DND-41 (cell line): ENCODE data around the gene FOXF2.

ENCODE experiments used
- ATAC-seq: fragments of 200-7000 bp; cut with Tn5 transposase; 3 replicates; pipeline ENCODE4 v1.9.1; 2021; ENCODE audit warnings: low read depth; ENCODE audit not compliant: insufficient read depth
- DNase-seq: peaks from one replicate; pipeline ENCODE4 v3.0.0-alpha.2; 2020
- H2AFZ ChIP-seq: 2 replicates; pipeline ENCODE4 v1.6.0; 2012; ENCODE audit warnings: low read depth, low read length
- H3K27ac ChIP-seq: 2 replicates; pipeline ENCODE4 v1.5.1; 2012; ENCODE audit warnings: low read length, inconsistent platforms
- H3K27me3 ChIP-seq: fragments of 200-600 bp; sonication (generic); 2 replicates; pipeline ENCODE4 v1.6.0; 2012; ENCODE audit warnings: low read length, mild to moderate bottlenecking, inconsistent platforms; ENCODE audit not compliant: insufficient read depth, poor library complexity
- H3K36me3 ChIP-seq: 2 replicates; pipeline ENCODE4 v1.5.1; 2012; ENCODE audit warnings: low read length, inconsistent platforms; ENCODE audit not compliant: insufficient read depth
- H3K4me1 ChIP-seq: 2 replicates; pipeline ENCODE4 v1.5.1; 2012; ENCODE audit warnings: mild to moderate bottlenecking, low read length; ENCODE audit not compliant: insufficient read depth
- H3K4me2 ChIP-seq: 2 replicates; pipeline ENCODE4 v1.6.0; 2012; ENCODE audit warnings: mild to moderate bottlenecking, moderate library complexity, low read length, inconsistent platforms; ENCODE audit not compliant: insufficient read depth
- H3K4me3 ChIP-seq, 2 experiments: fragments of 200-600 bp in 1 of 2; shearing (Covaris generic) in 1 of 2; 2 replicates each; pipeline ENCODE4 v1.5.1; 2012 to 2016; ENCODE audit warnings: inconsistent platforms in 2 of 2, low read length in 2 of 2, mild to moderate bottlenecking in 2 of 2, low read depth in 1 of 2, moderate library complexity in 1 of 2
- H3K79me2 ChIP-seq: 2 replicates; pipeline ENCODE4 v1.6.0; 2012; ENCODE audit warnings: low read length, inconsistent platforms; ENCODE audit not compliant: insufficient read depth
- H3K9ac ChIP-seq: 2 replicates; pipeline ENCODE4 v1.6.0; 2012; ENCODE audit warnings: low read depth, mild to moderate bottlenecking, inconsistent platforms, low read length, moderate library complexity
- H3K9me3 ChIP-seq: 2 replicates; pipeline ENCODE4 v1.5.1; 2012; ENCODE audit warnings: low read length, moderate library complexity, mild to moderate bottlenecking, inconsistent platforms; ENCODE audit not compliant: insufficient read depth, severe bottlenecking
- H4K20me1 ChIP-seq: 2 replicates; pipeline ENCODE4 v1.6.0; 2012; ENCODE audit warnings: low read length; ENCODE audit not compliant: insufficient read depth
- EZH2 ChIP-seq: IDR thresholded peaks from 3 replicates; pipeline ENCODE4 v1.6.1; 2012; ENCODE audit warnings: borderline replicate concordance, low read depth, mild to moderate bottlenecking, moderate library complexity, low read length, inconsistent platforms; ENCODE audit not compliant: severe bottlenecking
- TF ChIP-seq, protein P1 (sequence below): IDR thresholded peaks from 2 replicates; pipeline ENCODE4 v1.5.1; 2012; ENCODE audit warnings: borderline replicate concordance, low read length, moderate library complexity, mild to moderate bottlenecking; ENCODE audit not compliant: poor library complexity, severe bottlenecking; ENCODE audit errors: extremely low read depth

The FOXF2 gene

DNA sequence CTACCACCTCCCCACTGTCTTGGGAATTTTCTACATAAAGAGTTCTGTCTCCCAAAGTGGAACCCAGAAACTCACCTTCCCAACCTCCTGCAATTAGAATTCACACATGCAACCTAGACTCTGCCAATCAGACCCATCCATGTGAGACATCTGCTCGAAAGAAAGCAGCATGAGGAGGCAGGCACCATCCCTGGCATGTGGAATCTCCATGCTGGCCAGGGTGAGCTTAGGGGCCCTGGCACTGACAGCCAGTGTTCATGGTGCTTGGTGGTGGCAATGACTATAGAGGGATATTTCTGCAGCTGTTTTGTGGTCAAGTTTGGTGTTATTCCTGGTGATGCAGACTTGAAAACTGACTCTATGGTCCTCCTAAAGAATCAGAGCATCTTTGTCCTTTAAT, 17.4 kb upstream of the FOXF2 start:
- DNase-seq (no peak), ATAC-seq (no peak)
- no peak overlapping the region for H3K4me3 ChIP-seq
- H3K9ac ChIP-seq: no peak overlapping the region
- H4K20me1 ChIP-seq: 0 out of 2 replicates have a peak, but pooled peaks cover 2% of the 10 kb centered on the region
- no peaks in the 10 kb centered on the region for H3K36me3 ChIP-seq
- H2AFZ ChIP-seq: no peak overlapping the region
- no peaks in the 10 kb centered on the region for H3K9me3 ChIP-seq
- H3K79me2 ChIP-seq: no peaks in the 10 kb centered on the region
- H3K27me3 ChIP-seq: peaks cover 9% of the 10 kb centered on the region
- no peaks in the 10 kb centered on the region for H3K4me1 ChIP-seq
- H3K27ac ChIP-seq: no peak overlapping the region
- H3K4me2 ChIP-seq: no peak overlapping the region
- TF ChIP-seq, protein P1, sequence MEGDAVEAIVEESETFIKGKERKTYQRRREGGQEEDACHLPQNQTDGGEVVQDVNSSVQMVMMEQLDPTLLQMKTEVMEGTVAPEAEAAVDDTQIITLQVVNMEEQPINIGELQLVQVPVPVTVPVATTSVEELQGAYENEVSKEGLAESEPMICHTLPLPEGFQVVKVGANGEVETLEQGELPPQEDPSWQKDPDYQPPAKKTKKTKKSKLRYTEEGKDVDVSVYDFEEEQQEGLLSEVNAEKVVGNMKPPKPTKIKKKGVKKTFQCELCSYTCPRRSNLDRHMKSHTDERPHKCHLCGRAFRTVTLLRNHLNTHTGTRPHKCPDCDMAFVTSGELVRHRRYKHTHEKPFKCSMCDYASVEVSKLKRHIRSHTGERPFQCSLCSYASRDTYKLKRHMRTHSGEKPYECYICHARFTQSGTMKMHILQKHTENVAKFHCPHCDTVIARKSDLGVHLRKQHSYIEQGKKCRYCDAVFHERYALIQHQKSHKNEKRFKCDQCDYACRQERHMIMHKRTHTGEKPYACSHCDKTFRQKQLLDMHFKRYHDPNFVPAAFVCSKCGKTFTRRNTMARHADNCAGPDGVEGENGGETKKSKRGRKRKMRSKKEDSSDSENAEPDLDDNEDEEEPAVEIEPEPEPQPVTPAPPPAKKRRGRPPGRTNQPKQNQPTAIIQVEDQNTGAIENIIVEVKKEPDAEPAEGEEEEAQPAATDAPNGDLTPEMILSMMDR: no peak
- no peak for TF ChIP-seq EZH2

GRCh38 chr6:1372690-1373089, 16.7 kb upstream of the FOXF2 start:
- TF ChIP-seq, protein P1: no peak
- TF ChIP-seq EZH2: no peak
- H3K9me3 ChIP-seq: no peaks in the 10 kb centered on the region
- peaks cover 9% of the 10 kb centered on the region for H3K27me3 ChIP-seq
- H4K20me1 ChIP-seq: no peaks in the 10 kb centered on the region
- H3K36me3 ChIP-seq: no peaks in the 10 kb centered on the region
- ATAC-seq (no peak), DNase-seq (no peak)
- no peak overlapping the region for H3K4me2 ChIP-seq
- H2AFZ ChIP-seq: no peak overlapping the region
- H3K9ac ChIP-seq: no peak overlapping the region
- H3K4me1 ChIP-seq: no peaks in the 10 kb centered on the region
- H3K4me3 ChIP-seq: no peak overlapping the region
- H3K27ac ChIP-seq: no peak overlapping the region
- no peaks in the 10 kb centered on the region for H3K79me2 ChIP-seq

DNA sequence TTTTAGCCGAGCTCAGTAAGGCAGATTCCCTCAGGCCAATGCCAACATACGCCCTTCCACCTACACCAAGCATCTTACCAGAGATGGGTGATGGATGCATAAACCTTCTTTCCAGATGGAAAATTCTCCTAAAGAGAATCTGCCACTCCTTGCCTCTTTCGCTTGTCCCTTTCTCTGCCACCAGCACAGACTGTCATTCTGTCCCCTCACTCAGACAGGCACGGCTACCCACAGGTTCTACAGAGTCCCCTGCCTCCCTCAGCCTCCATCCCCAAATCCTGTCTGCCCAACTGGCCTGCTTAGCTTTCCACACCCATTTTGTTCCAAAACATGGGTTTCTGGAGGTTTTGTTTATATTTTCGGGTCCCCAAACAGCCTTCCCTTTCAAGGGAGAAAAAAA, 12.7 kb upstream of the FOXF2 start:
- Histone ChIP-seq H3K4me1 (no peaks in the 10 kb centered on the region), H3K9ac (no peak overlapping the region), H3K36me3 (no peaks in the 10 kb centered on the region), H3K4me3 (no peak overlapping the region), H2AFZ (no peak overlapping the region), H3K4me2 (no peak overlapping the region), H3K79me2 (no peaks in the 10 kb centered on the region), H3K27me3 (peaks cover 9% of the 10 kb centered on the region), H3K27ac (no peak overlapping the region), H4K20me1 (no peaks in the 10 kb centered on the region), H3K9me3 (no peaks in the 10 kb centered on the region)
- ATAC-seq (no peak), DNase-seq (no peak)
- TF ChIP-seq EZH2: no peak
- TF ChIP-seq, protein P1: no peak

GRCh38 chr6:1377526-1377925, 11.8 kb upstream of the FOXF2 start:
- Histone ChIP-seq H3K9ac (no peak overlapping the region), H3K36me3 (no peaks in the 10 kb centered on the region), H4K20me1 (no peaks in the 10 kb centered on the region), H3K4me2 (no peak overlapping the region), H2AFZ (no peak overlapping the region), H3K79me2 (no peaks in the 10 kb centered on the region), H3K9me3 (no peaks in the 10 kb centered on the region), H3K4me1 (no peaks in the 10 kb centered on the region), H3K27ac (no peak overlapping the region), H3K4me3 (no peak overlapping the region), H3K27me3 (peaks cover 9% of the 10 kb centered on the region)
- no peak for ATAC-seq
- TF ChIP-seq EZH2: no peak
- TF ChIP-seq, protein P1: no peak
- DNase-seq: no peak
